Left ventricle myocardium inferior (tissue), 1 donor: ENCODE measurements around the gene NCAN. TPM values are rescaled to one million over a fixed set of nuclear protein-coding genes. Genes with fewer than 3 reads are reported as not detected.

Experiments used
- DNase-seq: peaks from one replicate; pipeline ENCODE4 v3.0.0-alpha.2; 2020
- H3K27ac ChIP-seq: fragments of 200-600 bp; replicated peaks from 2 replicates; pipeline ENCODE4 v1.8.0; 2021
- H3K27me3 ChIP-seq: fragments of 200-600 bp; 2 replicates; pipeline ENCODE4 v1.8.0; 2021; ENCODE audit warnings: low read depth
- H3K36me3 ChIP-seq: fragments of 200-600 bp; 2 replicates; pipeline ENCODE4 v1.8.0; 2021
- H3K4me1 ChIP-seq: fragments of 200-600 bp; 2 replicates; pipeline ENCODE4 v1.8.0; 2021
- H3K4me3 ChIP-seq: fragments of 200-600 bp; 2 replicates; pipeline ENCODE4 v1.8.0; 2021; ENCODE audit warnings: mild to moderate bottlenecking, moderate library complexity
- H3K9me3 ChIP-seq: fragments of 200-600 bp; replicated peaks from 2 replicates; pipeline ENCODE4 v1.8.0; 2021
- CTCF ChIP-seq: fragments of 200-600 bp; IDR thresholded peaks from 2 replicates; pipeline ENCODE4 v1.8.0; 2021; ENCODE audit warnings: antibody characterized with exemption, mild to moderate bottlenecking, borderline replicate concordance
- intact Hi-C: fragments of 100-400 bp; cut with micrococcal nuclease; formaldehyde crosslinking; loops from one replicate; pipeline ENCODE4 v1.11.0; 2022
- total RNA-seq: library from RNA; stranded (reverse); fragmentation: NEBNext Ultra II Directional; extraction: Animal tissue kit (Norgen Biotek cat#: 25700); gene quantifications from one replicate; pipeline ENCODE4 v1.2.1, GENCODE V29; 2021
- donor health status: DM: no; HTN: yes; CAD: no; lungs with severe emphysema.

NCAN gene
- total RNA-seq, 1 donor from 2014 or later, result not detected

GRCh38 chr19:19192078-19192882, 19.5 kb upstream of the NCAN start, which contains the start of the genes BORCS8 and RFXANK:
BORCS8 (minus strand) TSS chr19:19192152; CDS start chr19:19192117, 35 bp downstream.
RFXANK (plus strand) TSS chr19:19192258; CDS start chr19:19193947, 1,689 bp downstream.
- H3K4me1 ChIP-seq, result peaks cover 61% of the 10 kb centered on the region
- peak within 1 kb of the TSS; percentile 86 for H3K4me3 ChIP-seq
- no peak for TF ChIP-seq CTCF
- no peaks in the 10 kb centered on the region for H3K9me3 ChIP-seq
- H3K36me3 ChIP-seq, result peaks cover 13% of the 10 kb centered on the region
- H3K27ac ChIP-seq, result peak within 1 kb of the TSS; percentile 100
- no peaks in the 10 kb centered on the region for H3K27me3 ChIP-seq
- intact Hi-C loops, result no loop called here
- peak; percentile 99 for DNase-seq

- H3K27me3 ChIP-seq, result no peaks in the 10 kb centered on the region
- H3K4me1 ChIP-seq, result peaks cover 61% of the 10 kb centered on the region
- H3K36me3 ChIP-seq, result peaks cover 19% of the 10 kb centered on the region
- peak overlapping the region; percentile 86 for H3K4me3 ChIP-seq
- DNase-seq, result no peak
- H3K9me3 ChIP-seq, result no peaks in the 10 kb centered on the region
- intact Hi-C loops, result no loop called here
- no peak for TF ChIP-seq CTCF
- H3K27ac ChIP-seq, result peak overlapping the region; percentile 100
These were observed 18.8 kb upstream of the NCAN start for GRCh38 chr19:19192910-19193423.

- peak overlapping the region; percentile 100 for H3K27ac ChIP-seq
These were observed 17.8 kb upstream of the NCAN start for GRCh38 chr19:19193926-19194325.

GRCh38 chr19:19201697-19202630, 9.8 kb upstream of the NCAN start:
- intact Hi-C loops, result no loop called here
- peak overlapping the region; percentile 74 for H3K4me3 ChIP-seq
- no peak for DNase-seq
- H3K27me3 ChIP-seq, result peaks cover 10% of the 10 kb centered on the region
- peak overlapping the region; percentile 75 for H3K27ac ChIP-seq
- peaks cover 41% of the 10 kb centered on the region for H3K36me3 ChIP-seq
- H3K9me3 ChIP-seq, result no peaks in the 10 kb centered on the region
- no peak for TF ChIP-seq CTCF
- peaks cover 19% of the 10 kb centered on the region for H3K4me1 ChIP-seq

More at GRCh38 chr19:19193926-19194325, 17.8 kb upstream of the NCAN start:
- intact Hi-C loops, result no loop called here
- DNase-seq, result no peak
- no peak for TF ChIP-seq CTCF
- H3K27me3 ChIP-seq, result no peaks in the 10 kb centered on the region
- H3K36me3 ChIP-seq, result peaks cover 29% of the 10 kb centered on the region
- H3K4me3 ChIP-seq, result peak overlapping the region; percentile 86
- no peaks in the 10 kb centered on the region for H3K9me3 ChIP-seq
- peaks cover 56% of the 10 kb centered on the region for H3K4me1 ChIP-seq

GRCh38 chr19:19202707-19203011, 9.1 kb upstream of the NCAN start:
- peaks cover 19% of the 10 kb centered on the region for H3K4me1 ChIP-seq
- peaks cover 35% of the 10 kb centered on the region for H3K36me3 ChIP-seq
- H3K27ac ChIP-seq, result peak overlapping the region; percentile 75
- H3K9me3 ChIP-seq, result no peaks in the 10 kb centered on the region
- intact Hi-C loops, result no loop called here
- peak overlapping the region; percentile 74 for H3K4me3 ChIP-seq
- no peak for DNase-seq
- no peak for TF ChIP-seq CTCF
- peaks cover 12% of the 10 kb centered on the region for H3K27me3 ChIP-seq
